Activated CD8-positive, alpha-beta memory T cell treated with anti-CD3 and anti-CD28 coated beads for 4 hours (primary cell): ENCODE data around the gene YIPF1.
"Not testable (repeated sequence)": the region's sequence is repeated elsewhere in the genome, so short reads cannot be mapped to it uniquely, and the experiment has no call there.

ENCODE experiments used
- DNase-seq, 2 donors: peaks; one replicate each; pipeline ENCODE4 v3.0.0-alpha.2; 2020; ENCODE audit warnings: low read depth in 2 of 2

Gene YIPF1

DNA sequence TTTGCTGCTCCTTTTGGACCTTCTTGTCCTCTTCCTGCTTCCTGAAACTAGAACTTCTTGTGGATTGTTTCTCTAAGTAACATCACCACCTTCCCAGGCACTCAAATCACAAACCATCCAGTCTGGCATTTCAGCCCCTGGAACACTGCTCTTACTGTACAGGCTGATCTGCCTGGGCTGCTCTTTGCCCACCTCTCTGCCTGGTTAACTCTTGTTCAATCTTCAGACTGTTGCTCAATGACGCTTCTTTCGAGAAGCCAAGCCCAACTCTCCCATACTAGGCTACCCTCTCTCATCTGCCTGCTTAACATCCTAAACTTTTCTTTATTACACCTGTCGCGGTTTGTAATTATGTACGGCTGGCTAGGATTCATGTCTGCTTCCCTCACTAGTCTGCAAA lies 5.0 kb upstream of the YIPF1 start:
- no peak for DNase-seq

DNA sequence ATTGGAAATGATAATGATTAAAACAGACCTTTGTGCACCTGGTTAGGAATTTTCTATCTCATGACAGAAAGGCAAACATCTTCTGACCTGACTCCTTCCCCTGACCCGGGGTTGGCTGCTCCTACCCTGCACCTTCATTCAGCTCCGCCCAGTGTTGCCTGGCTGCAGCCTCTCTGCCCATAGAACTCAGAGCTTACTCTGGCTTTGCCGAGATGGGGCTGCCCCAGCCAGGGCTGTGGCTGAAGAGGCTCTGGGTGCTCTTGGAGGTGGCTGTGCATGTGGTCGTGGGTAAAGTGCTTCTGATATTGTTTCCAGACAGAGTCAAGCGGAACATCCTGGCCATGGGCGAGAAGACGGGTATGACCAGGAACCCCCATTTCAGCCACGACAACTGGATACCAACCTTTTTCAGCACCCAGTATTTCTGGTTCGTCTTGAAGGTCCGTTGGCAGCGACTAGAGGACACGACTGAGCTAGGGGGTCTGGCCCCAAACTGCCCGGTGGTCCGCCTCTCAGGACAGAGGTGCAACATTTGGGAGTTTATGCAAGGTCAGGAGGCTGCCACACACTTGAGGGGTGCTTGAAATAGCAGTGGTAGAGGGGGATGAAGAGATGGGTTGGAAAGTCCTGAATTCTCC lies 4.5 kb upstream of the YIPF1 start, which contains the start of gene DIO1:
Gene DIO1 (plus strand): TSS at position 189 of the 638 bp plus-strand sequence. CDS start 24 bp downstream, at position 213.
- no peak for DNase-seq

DNA sequence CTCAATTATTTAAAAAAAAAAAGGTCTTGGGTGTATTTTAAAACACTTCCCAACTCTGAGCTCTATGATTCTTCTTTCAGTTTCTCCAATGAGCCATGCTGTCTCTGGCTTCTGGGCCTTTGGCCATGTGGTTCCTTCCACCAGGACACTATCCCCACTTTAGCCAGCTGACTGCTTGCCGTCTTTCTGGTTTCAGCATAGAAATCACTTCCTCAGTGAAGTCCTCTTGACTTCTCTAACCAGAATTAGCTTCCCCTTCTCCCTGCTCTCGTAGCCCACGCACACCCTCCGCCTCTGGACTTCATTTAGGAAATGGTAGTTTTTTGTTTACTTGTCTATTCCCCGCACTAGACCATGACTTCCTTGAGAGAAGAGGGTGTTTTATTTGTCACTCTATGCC lies 3.3 kb upstream of the YIPF1 start:
- no peak for DNase-seq

- DNase-seq, result no peak
These were observed 2.1 kb upstream of the YIPF1 start for GRCh38 chr1:53891678-53892077.

DNA sequence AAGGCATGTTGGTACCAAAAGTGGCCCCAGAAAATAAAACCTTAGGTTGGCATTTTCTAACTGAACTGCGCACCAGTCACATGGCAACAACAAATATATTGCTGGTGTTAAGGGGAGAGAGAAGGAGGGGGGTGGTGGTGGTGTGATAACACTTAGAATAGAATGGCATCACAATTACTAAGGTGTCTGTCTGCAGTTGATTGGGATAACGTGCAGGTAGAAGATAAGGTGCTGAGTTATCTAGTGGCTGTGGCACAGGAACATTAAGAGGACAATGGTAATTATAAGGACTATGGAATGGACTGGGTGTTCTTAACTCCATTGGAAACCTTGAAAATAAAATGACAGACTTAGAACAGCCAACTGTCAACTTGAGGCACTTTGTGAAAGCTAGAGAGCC lies 1.4 kb upstream of the YIPF1 start:
- DNase-seq, result no peak

DNA sequence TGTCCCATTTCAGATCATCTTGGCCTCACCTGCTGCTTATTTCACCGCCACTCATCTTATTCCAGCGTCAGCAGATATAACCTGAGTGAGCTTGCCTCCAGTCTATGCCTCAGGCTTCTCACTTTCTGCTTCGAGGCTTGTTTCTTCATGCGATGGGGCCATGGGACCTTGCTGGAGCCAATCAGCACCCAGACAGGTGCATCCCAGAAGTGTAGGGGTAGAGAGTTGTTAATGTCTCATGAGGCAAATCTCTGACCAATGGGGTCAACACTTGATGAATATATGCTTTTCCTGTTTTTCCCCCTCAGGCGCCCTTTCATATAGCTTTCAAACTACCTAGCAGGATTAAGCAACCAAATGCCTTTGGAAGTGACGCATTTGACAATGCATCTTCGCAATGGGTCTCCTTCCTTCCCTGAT lies 935 bp upstream of the YIPF1 start:
- no peak for DNase-seq

DNA sequence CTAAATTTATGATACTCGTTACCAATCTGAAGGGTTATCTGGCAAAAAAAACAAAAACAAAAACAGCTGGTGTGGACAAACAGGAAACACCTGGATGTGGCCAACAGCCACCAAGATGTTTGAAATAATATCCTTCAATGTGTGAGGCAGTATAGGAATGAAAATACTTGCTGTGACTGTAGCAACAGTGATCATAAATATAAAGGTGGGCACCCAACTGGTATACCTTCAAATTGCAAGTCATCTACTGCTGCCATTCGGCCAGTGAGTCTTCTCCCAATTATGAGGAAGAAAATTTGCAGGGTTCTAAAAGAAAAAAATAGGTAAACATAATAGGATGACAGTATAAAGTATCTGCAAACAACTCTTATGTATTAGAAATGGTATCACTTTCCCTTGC lies 916 bp downstream of the YIPF1 start:
- no peak for DNase-seq

DNA sequence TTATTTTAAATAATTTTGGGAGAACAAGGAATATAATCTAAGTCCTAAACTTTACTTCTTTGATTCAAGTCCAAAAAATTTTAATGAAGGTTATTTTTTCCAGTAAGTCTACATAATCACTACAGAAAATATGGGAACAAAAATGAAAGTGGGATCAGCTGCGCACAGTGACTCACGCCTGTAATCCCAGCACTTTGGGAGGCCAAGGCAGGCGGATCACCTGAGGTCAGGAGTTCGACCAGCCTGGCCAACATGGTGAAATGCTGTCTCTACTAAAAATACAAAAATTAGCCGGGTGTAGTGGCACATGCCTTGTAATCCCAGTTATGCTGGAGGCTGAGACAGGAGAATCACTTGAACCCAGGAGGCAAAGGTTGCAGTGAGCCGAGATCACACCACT lies 6.0 kb downstream of the YIPF1 start:
- not testable (repeated sequence) for DNase-seq

DNA sequence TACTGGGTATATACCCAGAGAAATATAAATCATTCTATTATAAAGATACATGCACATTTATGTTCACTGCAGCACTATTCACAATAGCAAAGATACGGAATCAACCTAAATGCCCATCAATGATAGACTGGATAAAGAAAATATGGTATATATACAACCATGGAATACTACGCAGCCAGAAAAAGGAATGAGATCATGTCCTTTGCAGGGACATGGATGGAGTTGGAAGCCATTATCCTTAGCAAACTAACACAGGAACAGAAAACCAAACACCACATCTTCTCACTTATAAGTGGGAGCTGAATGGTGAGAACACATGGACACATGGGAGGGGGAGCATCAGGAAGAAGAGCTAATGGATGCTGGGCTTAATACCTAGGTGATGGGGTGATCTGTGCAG lies 7.7 kb downstream of the YIPF1 start:
- DNase-seq, result not testable (repeated sequence)

DNA sequence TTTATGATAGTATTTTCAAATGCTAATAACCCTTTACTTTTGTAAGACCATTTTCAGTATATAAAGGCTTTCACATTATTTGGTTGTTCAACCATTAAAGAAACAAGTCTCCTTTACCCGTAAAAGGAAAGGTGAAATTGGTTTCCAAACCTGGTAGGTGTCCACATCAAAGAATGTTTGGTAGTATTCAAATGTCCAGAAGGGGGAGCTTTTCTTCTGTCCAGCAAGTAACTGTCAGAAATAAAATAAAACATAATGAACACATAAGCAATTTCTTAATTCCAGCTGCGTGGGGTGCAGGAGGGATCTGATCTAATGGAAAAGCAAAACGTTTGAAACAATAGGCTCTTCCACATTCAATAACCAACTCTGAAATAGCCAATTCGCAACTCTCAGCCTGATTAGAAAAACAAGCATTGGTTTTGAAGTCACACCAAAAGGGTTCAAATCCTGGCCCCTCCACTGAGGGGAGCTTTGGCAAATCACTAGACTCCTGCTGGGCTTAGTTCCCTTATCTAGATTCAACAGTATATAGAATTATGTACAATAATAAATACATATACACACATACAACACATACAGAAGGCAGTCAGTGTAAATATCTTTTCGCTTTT lies 11.0 kb downstream of the YIPF1 start:
- DNase-seq, result no peak

GRCh38 chr1:53875150-53875549 lies 14.4 kb downstream of the YIPF1 start:
- not testable (repeated sequence) for DNase-seq

GRCh38 chr1:53871773-53872484 lies 17.7 kb downstream of the YIPF1 start:
- no peak for DNase-seq

DNA sequence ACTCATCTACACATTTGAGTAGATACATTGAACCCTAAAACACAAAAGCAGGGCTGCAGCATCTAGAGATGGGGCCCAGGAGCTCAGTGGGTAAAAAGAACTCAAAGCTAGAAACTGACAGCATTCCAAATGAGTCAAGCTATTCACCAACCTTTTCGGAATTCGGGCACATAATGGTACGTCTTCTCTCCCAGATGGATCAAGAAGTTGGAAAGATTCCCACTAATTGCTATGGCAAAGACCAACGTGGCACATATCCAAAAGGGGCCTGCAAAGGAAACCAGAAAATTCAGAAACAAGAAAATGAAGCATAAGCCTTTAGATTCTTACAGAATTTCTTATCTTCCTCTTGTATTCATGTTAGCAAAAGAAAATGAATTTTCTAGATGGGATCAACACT lies 18.4 kb downstream of the YIPF1 start:
- DNase-seq, result no peak

- DNase-seq, result no peak
These were observed 20.0 kb downstream of the YIPF1 start for GRCh38 chr1:53869454-53870117.

GRCh38 chr1:53868565-53868964 lies 21.0 kb downstream of the YIPF1 start:
- DNase-seq, result no peak

- DNase-seq, result no peak
These were observed 27.1 kb downstream of the YIPF1 start for GRCh38 chr1:53862507-53862906.

DNA sequence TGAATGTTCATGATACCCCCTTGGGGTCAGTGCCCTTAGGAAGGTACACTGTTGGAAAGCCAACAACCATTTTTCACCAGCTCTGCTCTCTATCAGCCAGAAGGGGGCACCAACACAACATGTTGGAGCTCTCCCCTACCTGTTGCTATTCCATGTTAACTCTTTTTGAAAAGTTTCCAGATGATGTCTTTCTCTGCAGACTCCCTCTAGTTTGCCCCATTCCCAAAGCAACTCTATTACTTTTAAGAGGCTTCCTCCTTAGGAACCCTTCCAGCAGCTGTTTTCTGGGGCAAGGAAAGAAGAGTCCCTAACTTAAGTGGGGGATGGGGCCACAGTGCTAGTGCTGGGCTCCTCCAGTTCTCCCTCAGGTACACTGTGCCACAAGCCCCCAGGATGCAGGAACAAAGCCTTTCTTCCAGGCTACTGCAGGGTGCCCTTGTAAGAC lies 28.6 kb downstream of the YIPF1 start:
- DNase-seq, result no peak

- DNase-seq, result no peak
These were observed 37.9 kb downstream of the YIPF1 start for GRCh38 chr1:53851571-53852285.

DNA sequence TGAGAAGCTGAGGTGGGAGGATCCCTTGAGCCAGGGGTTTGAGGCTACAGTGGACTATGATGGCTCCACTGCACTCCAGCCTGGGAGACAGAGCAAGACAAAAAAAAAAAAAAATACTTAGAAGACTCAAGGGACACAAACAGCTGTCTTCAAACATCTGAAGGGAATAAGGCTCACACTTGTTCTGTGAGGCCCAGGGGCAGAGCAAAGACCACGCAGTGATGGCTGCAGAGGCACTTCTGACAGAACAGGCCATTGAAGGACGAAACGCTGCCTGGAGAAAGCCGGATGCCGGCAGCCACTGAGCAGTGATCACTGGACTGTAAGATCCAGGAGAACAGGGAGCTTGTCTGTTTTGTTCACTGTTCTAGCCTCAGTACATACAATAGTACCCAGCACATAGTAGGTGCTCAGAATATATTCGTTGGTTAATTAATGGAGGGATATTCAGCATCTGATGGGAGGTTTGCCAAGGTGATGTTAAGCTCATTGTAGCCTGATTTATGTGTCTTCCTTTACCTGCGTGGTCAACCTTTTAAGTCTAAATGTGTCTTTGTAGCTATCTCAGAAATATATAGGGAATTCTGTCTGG lies 39.4 kb downstream of the YIPF1 start:
- no peak for DNase-seq

DNA sequence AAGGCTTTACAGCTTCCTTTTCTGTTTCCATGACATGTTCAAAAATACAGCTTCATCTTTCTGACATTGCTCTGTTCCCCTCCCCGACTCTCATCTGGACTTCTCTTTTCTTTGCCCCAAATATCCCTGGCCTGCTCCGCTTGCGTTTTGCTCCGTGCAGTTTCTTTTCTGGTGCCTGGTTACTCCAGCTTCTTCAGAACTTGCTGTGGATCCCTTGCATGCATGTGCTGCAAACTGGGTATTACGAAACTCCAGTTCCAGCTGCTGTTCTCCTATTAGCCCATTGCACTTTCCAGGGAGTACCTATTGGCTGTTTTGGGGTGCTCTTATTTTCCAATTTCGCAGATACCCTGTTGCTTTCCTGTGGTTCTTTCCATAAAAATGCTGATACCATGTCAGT lies 41.6 kb downstream of the YIPF1 start:
- no peak for DNase-seq

- DNase-seq, result no peak
These were observed 47.2 kb downstream of the YIPF1 start for GRCh38 chr1:53842347-53842746.

- DNase-seq, result no peak
These were observed 51.0 kb downstream of the YIPF1 start for GRCh38 chr1:53838654-53838974.
